Caco-2 (cell line): ENCODE measurements around the gene LMO7. TPM values are rescaled to one million over a fixed set of nuclear protein-coding genes. Genes with fewer than 3 reads are reported as not detected.

Experiments used
- BruUV-seq: library from RNA; stranded (reverse); fragments of 400-500 nt; replicated peaks from 2 replicates; lab custom pipeline; 2021; lab: Mats Ljungman, UMichigan
- CTCF ChIA-PET: fragments of 300-600 bp; sonication (Branson Sonifier 250); formaldehyde crosslinking; loops from one replicate; lab custom pipeline; 2022; ENCODE audit warnings: antibody characterized with exemption; lab: Charles Lee
- POLR2A ChIA-PET: fragments of 300-600 bp; sonication (Branson Sonifier 250); formaldehyde crosslinking; loops from one replicate; lab custom pipeline; 2022; ENCODE audit warnings: antibody characterized with exemption; lab: Charles Lee
- DNase-seq, 2 experiments: peaks; one replicate each; pipeline versions ENCODE4 v3.0.0 to v3.0.0-alpha.2; 2020 to 2022
- H3K27me3 ChIP-seq: replicated peaks from 2 replicates; pipeline ENCODE4 v1.6.0; 2011; ENCODE audit warnings: low read length; ENCODE audit not compliant: control insufficient read depth, insufficient read depth
- H3K36me3 ChIP-seq: 2 replicates; pipeline ENCODE4 v1.5.1; 2011; ENCODE audit warnings: low read length; ENCODE audit not compliant: control insufficient read depth, insufficient read depth
- H3K4me1 ChIP-seq: fragments of 250-450 bp; sonication (Bioruptor Pico); 2 replicates; pipeline ENCODE4 v1.5.1; 2020; ENCODE audit warnings: mild to moderate bottlenecking
- H3K4me3 ChIP-seq: 2 replicates; pipeline ENCODE4 v1.5.1; 2011; ENCODE audit warnings: low read depth, mild to moderate bottlenecking, control low read depth, low read length
- H3K9me3 ChIP-seq: fragments of 250-450 bp; sonication (Bioruptor Pico); 2 replicates; pipeline ENCODE4 v1.5.1; 2020; ENCODE audit warnings: mild to moderate bottlenecking, moderate library complexity
- H3K27ac Mint-ChIP-seq: one replicate; pipeline ENCODE4 v1.8.0; 2022; ENCODE audit warnings: mixed read lengths; ENCODE audit not compliant: unreplicated experiment
- H3K27me3 Mint-ChIP-seq: one replicate; pipeline ENCODE4 v1.8.0; 2022; ENCODE audit warnings: mixed read lengths; ENCODE audit not compliant: insufficient read depth, unreplicated experiment
- H3K36me3 Mint-ChIP-seq: one replicate; pipeline ENCODE4 v1.8.0; 2022; ENCODE audit warnings: mild to moderate bottlenecking, mixed read lengths; ENCODE audit not compliant: insufficient read depth, unreplicated experiment
- H3K4me1 Mint-ChIP-seq: one replicate; pipeline ENCODE4 v1.8.0; 2022; ENCODE audit warnings: low read depth, mixed read lengths; ENCODE audit not compliant: unreplicated experiment
- H3K4me3 Mint-ChIP-seq: one replicate; pipeline ENCODE4 v1.8.0; 2022; ENCODE audit warnings: mild to moderate bottlenecking, moderate library complexity, mixed read lengths; ENCODE audit not compliant: unreplicated experiment
- H3K9me3 Mint-ChIP-seq: one replicate; pipeline ENCODE4 v1.8.0; 2022; ENCODE audit warnings: mixed read lengths; ENCODE audit not compliant: unreplicated experiment
- CTCF ChIP-seq, 2 experiments: fragments of 200-600 bp in 1 of 2; IDR thresholded peaks; 1 replicate in 1 of 2; 2 replicates in 1 of 2; pipeline versions ENCODE4 v1.5.1 to v1.8.0; 2011 to 2022; ENCODE audit warnings: antibody characterized with exemption in 1 of 2, control low read depth in 1 of 2, inconsistent platforms in 1 of 2, low read depth in 1 of 2, low read length in 1 of 2, mild to moderate bottlenecking in 1 of 2, moderate library complexity in 1 of 2; ENCODE audit not compliant: insufficient read depth in 1 of 2, severe bottlenecking in 1 of 2, unreplicated experiment in 1 of 2
- intact Hi-C: fragments of 100-400 bp; cut with micrococcal nuclease; formaldehyde crosslinking; loops from one replicate; pipeline ENCODE4 v1.10.0; 2022; ENCODE audit not compliant: unreplicated experiment
- total RNA-seq: library from RNA; stranded (reverse); gene quantifications from 2 replicates; pipeline ENCODE4 v1.2.3, GENCODE V29; 2022

Gene LMO7
- total RNA-seq, 1 experiment from 2014 or later: 209 TPM

GRCh38 chr13:75850916-75851315 lies 214.8 kb downstream of the LMO7 start:
- Mint-ChIP-seq H3K4me3 (no peak overlapping the region), H3K27ac (no peak overlapping the region), H3K9me3 (no peaks in the 10 kb centered on the region), H3K27me3 (no peaks in the 10 kb centered on the region), H3K36me3 (peaks cover 91% of the 10 kb centered on the region), H3K4me1 (peaks cover 7% of the 10 kb centered on the region)
- Histone ChIP-seq H3K9me3 (no peaks in the 10 kb centered on the region), H3K4me3 (no peak overlapping the region), H3K27me3 (no peaks in the 10 kb centered on the region), H3K4me1 (no peaks in the 10 kb centered on the region), H3K36me3 (peaks cover 7% of the 10 kb centered on the region)
- CTCF ChIA-PET: no interaction called here
- no TSS peak for BruUV-seq
- no peak for TF ChIP-seq CTCF (IDR thresholded peaks at IDR 0.05; ENCODE audit: insufficient read depth in 1 of 2, low read depth in 1 of 2, low read length in 1 of 2, severe bottlenecking in 1 of 2, unreplicated experiment in 1 of 2)
- peak in 1 of 2 experiments; percentile 55 for DNase-seq
- POLR2A ChIA-PET: no interaction called here
- intact Hi-C loops: no loop called here

- Histone ChIP-seq H3K27me3 (no peaks in the 10 kb centered on the region), H3K9me3 (no peaks in the 10 kb centered on the region), H3K4me3 (no peak overlapping the region), H3K4me1 (no peaks in the 10 kb centered on the region), H3K36me3 (peaks cover 9% of the 10 kb centered on the region)
- Mint-ChIP-seq H3K4me3 (no peak overlapping the region), H3K4me1 (peaks cover 7% of the 10 kb centered on the region), H3K36me3 (peaks cover 84% of the 10 kb centered on the region), H3K9me3 (no peaks in the 10 kb centered on the region), H3K27me3 (no peaks in the 10 kb centered on the region), H3K27ac (no peak overlapping the region)
- TF ChIP-seq CTCF (IDR thresholded peaks at IDR 0.05; ENCODE audit: insufficient read depth in 1 of 2, low read depth in 1 of 2, low read length in 1 of 2, severe bottlenecking in 1 of 2, unreplicated experiment in 1 of 2): no peak
- intact Hi-C loops: loop anchor here (5.0 kb wide), 1 partner anchor 93 kb away; no protein-coding TSS in a partner anchor
- POLR2A ChIA-PET: no interaction called here
- no peak for DNase-seq
- CTCF ChIA-PET: interaction anchor here (0.8 kb wide), 1 partner anchor 159 kb away, joined by 4 read pairs; no protein-coding TSS in a partner anchor
- no TSS peak for BruUV-seq
Observed at GRCh38 chr13:75855216-75855615, 219.1 kb downstream of the LMO7 start.

DNA sequence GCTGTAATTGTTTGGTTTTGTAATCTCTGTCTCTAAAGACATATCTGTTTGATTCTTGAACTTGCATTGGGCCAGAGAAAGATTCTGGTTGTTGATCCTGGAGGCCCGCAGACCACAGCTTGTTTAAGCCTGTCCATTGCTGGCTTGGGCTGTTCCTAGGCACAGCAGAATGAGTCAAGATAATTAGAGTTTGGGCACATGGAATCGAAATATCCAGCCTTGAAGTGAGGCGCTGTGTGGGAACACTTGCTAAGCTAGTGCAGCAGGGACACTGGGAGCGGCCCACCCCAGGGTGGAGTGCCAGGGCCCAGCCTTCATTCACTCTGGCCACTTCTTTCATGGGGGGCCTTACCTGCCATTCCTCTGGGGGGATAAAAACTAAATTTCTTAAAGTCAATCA lies 219.7 kb downstream of the LMO7 start:
- no peaks in the 10 kb centered on the region for H3K9me3 ChIP-seq
- Mint-ChIP-seq H3K4me1 (peaks cover 7% of the 10 kb centered on the region), H3K36me3 (peaks cover 84% of the 10 kb centered on the region), H3K27ac (no peak overlapping the region), H3K4me3 (no peak overlapping the region), H3K27me3 (no peaks in the 10 kb centered on the region), H3K9me3 (no peaks in the 10 kb centered on the region)
- H3K4me1 ChIP-seq: no peaks in the 10 kb centered on the region
- ChIA-PET CTCF (interaction anchor here (0.8 to 1.2 kb wide), 2 partner anchors 160 to 168 kb away, joined by 4 read pairs; no protein-coding TSS in a partner anchor), POLR2A (no interaction called here)
- no peak overlapping the region for H3K4me3 ChIP-seq
- H3K27me3 ChIP-seq: no peaks in the 10 kb centered on the region
- H3K36me3 ChIP-seq: peaks cover 9% of the 10 kb centered on the region
- TF ChIP-seq CTCF (IDR thresholded peaks at IDR 0.05; ENCODE audit: insufficient read depth in 1 of 2, low read depth in 1 of 2, low read length in 1 of 2, severe bottlenecking in 1 of 2, unreplicated experiment in 1 of 2): no peak
- BruUV-seq: no TSS peak
- intact Hi-C loops: loop anchor here (5.0 kb wide), 1 partner anchor 94 kb away; no protein-coding TSS in a partner anchor
- no peak for DNase-seq
